ENCODE measurements around the gene DNAJB13. TPM values are rescaled to one million over a fixed set of nuclear protein-coding genes. Genes with fewer than 3 reads are reported as not detected.
A peak's percentile ranks its signal among the peaks of the same experiment; 100 is the strongest.

DNAJB13 gene
- total and polyA plus RNA-seq, 2 of the 4 experiments (the other 2 are of a cell fraction), result 0.18 to 0.48 TPM

- Histone ChIP-seq H3K4me2 (ENCODE audit: low read depth, low read length) (no peak overlapping the region), H3K18ac (ENCODE audit: low read depth, low read length) (no peak overlapping the region), H4K8ac (ENCODE audit: low read depth in 2 of 2, low read length in 2 of 2) (no peak overlapping the region), H2AK9ac (replicated peaks; ENCODE audit: low read depth, low read length, poor library complexity) (no peak overlapping the region), H3K9me3 (ENCODE audit: control insufficient read depth, insufficient read depth, low read length) (no peaks in the 10 kb centered on the region), H3K23ac (ENCODE audit: low read depth, low read length) (no peak overlapping the region), H3K9me1 (ENCODE audit: insufficient read depth, low read length) (peaks cover 12% of the 10 kb centered on the region; the same call in 1 of the 2 replicates), H3K4ac (ENCODE audit: low read depth, low read length) (no peak overlapping the region), H3K79me1 (ENCODE audit: low read depth in 1 of 2, low read length in 2 of 2) (0 out of 4 replicates have a peak, but pooled peaks cover 0 to 10% of the 10 kb centered on the region in 2 experiments), H3K27ac (ENCODE audit: insufficient read depth, low read length) (no peak overlapping the region), H3K4me1 (ENCODE audit: control insufficient read depth, insufficient read depth, low read length) (no peaks in the 10 kb centered on the region; the same call in 1 of the 2 replicates), H4K20me1 (ENCODE audit: insufficient read depth, low read length) (peaks cover 3% of the 10 kb centered on the region; the same call in 1 of the 2 replicates), H4K5ac (ENCODE audit: low read depth, low read length) (no peak overlapping the region), H3K27me3 (ENCODE audit: control insufficient read depth, insufficient read depth, low read length) (no peaks in the 10 kb centered on the region), H3K4me3 (ENCODE audit: insufficient read depth, low read depth, low read length) (no peak overlapping the region), H2AFZ (replicated peaks; ENCODE audit: low read length, poor library complexity) (no peak overlapping the region), H3K36me3 (ENCODE audit: control insufficient read depth, insufficient read depth, low read length) (no peaks in the 10 kb centered on the region), H2AK5ac (ENCODE audit: low read depth, low read length) (no peak overlapping the region), H3K9ac (ENCODE audit: low read depth, low read length) (no peak overlapping the region), H2BK20ac (ENCODE audit: low read depth, low read length) (no peak overlapping the region), H2BK15ac (ENCODE audit: low read depth, low read length) (no peak overlapping the region), H2BK5ac (ENCODE audit: low read depth, low read length, poor library complexity, severe bottlenecking) (no peak overlapping the region), H3K56ac (ENCODE audit: extremely low read depth, insufficient read depth, low read length) (no peak overlapping the region), H4K91ac (ENCODE audit: insufficient read depth, low read depth, low read length) (no peak overlapping the region), H2BK120ac (ENCODE audit: low read depth, low read length) (no peak overlapping the region), H3K14ac (replicated peaks; ENCODE audit: low read depth, low read length) (no peak overlapping the region)
- in situ Hi-C loops (cut with MboI; ENCODE audit: low sequenced_read_pairs), result no loop called here
- whole genome bisulfite sequencing, 2 experiments (ENCODE audit: extremely low coverage in 2 of 2, insufficient read length in 1 of 2), result no CpG with 5 or more reads among the region's 3 CpGs
- ChIA-PET CTCF (no interaction called here), POLR2A (ENCODE audit: unreplicated experiment) (no interaction called here)
- TF ChIP-seq MAZ (IDR thresholded peaks at IDR 0.05; ENCODE audit: borderline replicate concordance, low read depth, low read length) (no peak), POLR2A (IDR thresholded peaks at IDR 0.05; ENCODE audit: low read depth, low read length) (no peak), NFE2L2 (IDR thresholded peaks at IDR 0.05; ENCODE audit: low read depth, low read length) (no peak), RAD21 (IDR thresholded peaks at IDR 0.05; ENCODE audit: low read length) (no peak), MAFK (IDR thresholded peaks at IDR 0.05; ENCODE audit: low read depth, low read length) (no peak), RFX5 (IDR thresholded peaks at IDR 0.05; ENCODE audit: low read depth, low read length) (no peak), CHD1 (IDR thresholded peaks at IDR 0.05; ENCODE audit: low read depth, low read length) (no peak), FOS (IDR thresholded peaks at IDR 0.05; ENCODE audit: low read depth, low read length) (no peak), ELK1 (IDR thresholded peaks at IDR 0.05; ENCODE audit: borderline replicate concordance, low read depth, low read length) (no peak), SMC3 (IDR thresholded peaks at IDR 0.05; ENCODE audit: low read depth, low read length) (no peak), MXI1 (IDR thresholded peaks at IDR 0.05; ENCODE audit: borderline replicate concordance, low read depth, low read length) (no peak), CTCF (conservative IDR thresholded peaks at IDR 0.05; ENCODE audit: low read depth, low read length) (no peak), USF2 (IDR thresholded peaks at IDR 0.05; ENCODE audit: low read depth, low read length) (no peak)
- ATAC-seq (ENCODE audit: low read depth) (no peak), DNase-seq (peak; percentile 24)
- intact Hi-C loops (cut with micrococcal nuclease), result no loop called here
- BruUV-seq (replicated peaks), result no TSS peak
- dilution Hi-C loops (cut with HindIII; ENCODE audit: low sequenced_read_pairs, unreplicated experiment), result no loop called here
Measured at GRCh38 chr11:73978576-73979086, 27.8 kb downstream of the DNAJB13 start.

Data from IMR-90 (cell line).